NB4 (cell line): ENCODE results near the gene GNPDA1.

Source experiments
- POLR2A ChIP-seq: IDR thresholded peaks from 2 replicates; pipeline ENCODE4 v1.6.1; 2011; ENCODE audit warnings: mild to moderate bottlenecking; ENCODE audit not compliant: insufficient read length; ENCODE audit errors: extremely low read depth
- TF ChIP-seq, protein P1 (sequence below): IDR thresholded peaks from one replicate; pipeline ENCODE4 v1.5.1; 2012; ENCODE audit warnings: low read depth, low read length

DNA sequence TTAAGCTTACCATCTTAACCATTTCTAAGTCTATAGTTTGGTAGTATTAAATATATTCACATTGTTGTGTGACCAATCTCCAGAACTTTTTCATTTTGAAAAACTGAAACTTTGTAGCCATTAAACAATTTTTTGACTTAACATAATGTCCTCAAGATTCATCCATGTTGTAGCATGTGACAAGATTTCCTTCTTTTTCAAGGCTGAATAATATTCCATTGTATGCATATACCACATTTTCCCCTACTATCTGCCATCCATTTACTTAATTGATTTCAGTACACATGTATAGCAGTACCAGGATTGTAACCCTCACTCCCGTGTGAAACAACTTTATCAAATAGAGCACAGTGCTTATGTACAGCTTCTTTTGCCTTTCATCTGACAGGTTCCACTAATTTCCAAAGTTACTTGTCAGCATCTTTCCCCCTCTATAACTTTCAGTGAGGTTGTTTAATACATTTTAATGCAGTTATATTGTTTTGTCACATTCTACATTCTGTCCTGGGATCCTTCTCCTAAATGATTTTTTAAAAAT, 7.4 kb upstream of the GNPDA1 start:
- TF ChIP-seq, protein P1, sequence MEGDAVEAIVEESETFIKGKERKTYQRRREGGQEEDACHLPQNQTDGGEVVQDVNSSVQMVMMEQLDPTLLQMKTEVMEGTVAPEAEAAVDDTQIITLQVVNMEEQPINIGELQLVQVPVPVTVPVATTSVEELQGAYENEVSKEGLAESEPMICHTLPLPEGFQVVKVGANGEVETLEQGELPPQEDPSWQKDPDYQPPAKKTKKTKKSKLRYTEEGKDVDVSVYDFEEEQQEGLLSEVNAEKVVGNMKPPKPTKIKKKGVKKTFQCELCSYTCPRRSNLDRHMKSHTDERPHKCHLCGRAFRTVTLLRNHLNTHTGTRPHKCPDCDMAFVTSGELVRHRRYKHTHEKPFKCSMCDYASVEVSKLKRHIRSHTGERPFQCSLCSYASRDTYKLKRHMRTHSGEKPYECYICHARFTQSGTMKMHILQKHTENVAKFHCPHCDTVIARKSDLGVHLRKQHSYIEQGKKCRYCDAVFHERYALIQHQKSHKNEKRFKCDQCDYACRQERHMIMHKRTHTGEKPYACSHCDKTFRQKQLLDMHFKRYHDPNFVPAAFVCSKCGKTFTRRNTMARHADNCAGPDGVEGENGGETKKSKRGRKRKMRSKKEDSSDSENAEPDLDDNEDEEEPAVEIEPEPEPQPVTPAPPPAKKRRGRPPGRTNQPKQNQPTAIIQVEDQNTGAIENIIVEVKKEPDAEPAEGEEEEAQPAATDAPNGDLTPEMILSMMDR = no peak
- TF ChIP-seq POLR2A = no peak
